DND-41 (cell line): Measurements from ENCODE around the gene PKDREJ.

Experiments
- CTCF ChIP-seq: IDR thresholded peaks from 2 replicates; pipeline ENCODE4 v1.5.1; 2012; ENCODE audit warnings: borderline replicate concordance, low read length, moderate library complexity, mild to moderate bottlenecking; ENCODE audit not compliant: poor library complexity, severe bottlenecking; ENCODE audit errors: extremely low read depth
- EZH2 ChIP-seq: IDR thresholded peaks from 3 replicates; pipeline ENCODE4 v1.6.1; 2012; ENCODE audit warnings: borderline replicate concordance, low read depth, mild to moderate bottlenecking, moderate library complexity, low read length, inconsistent platforms; ENCODE audit not compliant: severe bottlenecking

GRCh38 chr22:46233231-46233630 lies 29.9 kb downstream of the PKDREJ start:
- TF ChIP-seq CTCF (no peak), EZH2 (no peak)
